Activated effector memory CD4-positive, alpha-beta T cell treated with anti-CD3 and anti-CD28 coated beads, Interleukin-2, amount 50 U/mL, for 16 hours (primary cell): ENCODE data around the gene ITGA2B.
A peak's percentile ranks its signal among the peaks of the same experiment; 100 is the strongest.
"Not testable (repeated sequence)": the region's sequence is repeated elsewhere in the genome, so short reads cannot be mapped to it uniquely, and the experiment has no call there.

Experiments
- DNase-seq: peaks from one replicate; pipeline ENCODE4 v3.0.0-alpha.2; 2020

Gene ITGA2B

DNA sequence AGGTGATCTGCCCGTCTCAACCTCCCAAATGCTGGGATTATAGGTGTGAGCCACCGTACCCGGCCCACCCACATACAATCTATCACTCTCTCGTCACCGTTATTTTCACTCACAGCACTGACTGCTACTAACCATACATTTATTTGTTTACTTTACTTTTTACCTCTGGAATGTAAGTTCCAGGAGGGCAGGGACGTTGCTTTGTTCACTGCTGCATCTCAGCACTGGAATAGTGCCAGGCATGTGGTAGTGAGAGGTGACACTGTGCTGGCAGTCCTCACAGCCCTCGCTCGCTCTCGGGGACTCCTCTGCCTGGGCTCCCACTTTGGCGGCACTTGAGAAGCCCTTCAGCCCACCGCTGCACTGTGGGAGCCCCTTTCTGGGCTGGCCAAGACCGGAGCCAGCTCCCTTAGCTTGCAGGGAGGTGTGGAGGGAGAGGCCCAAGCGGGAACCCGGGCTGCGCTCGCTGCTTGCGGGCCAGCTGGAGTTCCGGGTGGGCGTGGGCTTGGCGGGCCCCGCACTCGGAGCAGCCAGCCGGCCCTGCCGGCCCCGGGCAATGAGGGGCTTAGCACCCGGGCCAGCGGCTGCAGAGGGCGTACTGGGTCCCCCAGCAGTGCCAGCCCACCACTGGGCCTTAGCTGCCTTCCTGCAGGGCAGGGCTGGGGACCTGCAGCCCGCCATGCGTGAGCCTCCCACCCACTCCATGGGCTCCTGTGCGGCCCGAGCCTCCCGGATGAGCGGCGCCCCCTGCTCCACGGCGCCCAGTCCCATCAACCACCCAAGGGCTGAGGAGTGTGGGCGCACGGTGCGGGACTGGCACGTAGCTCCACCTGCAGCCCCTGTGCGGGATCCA is 20.8 kb downstream of the ITGA2B start:
- not testable (repeated sequence) for DNase-seq

DNA sequence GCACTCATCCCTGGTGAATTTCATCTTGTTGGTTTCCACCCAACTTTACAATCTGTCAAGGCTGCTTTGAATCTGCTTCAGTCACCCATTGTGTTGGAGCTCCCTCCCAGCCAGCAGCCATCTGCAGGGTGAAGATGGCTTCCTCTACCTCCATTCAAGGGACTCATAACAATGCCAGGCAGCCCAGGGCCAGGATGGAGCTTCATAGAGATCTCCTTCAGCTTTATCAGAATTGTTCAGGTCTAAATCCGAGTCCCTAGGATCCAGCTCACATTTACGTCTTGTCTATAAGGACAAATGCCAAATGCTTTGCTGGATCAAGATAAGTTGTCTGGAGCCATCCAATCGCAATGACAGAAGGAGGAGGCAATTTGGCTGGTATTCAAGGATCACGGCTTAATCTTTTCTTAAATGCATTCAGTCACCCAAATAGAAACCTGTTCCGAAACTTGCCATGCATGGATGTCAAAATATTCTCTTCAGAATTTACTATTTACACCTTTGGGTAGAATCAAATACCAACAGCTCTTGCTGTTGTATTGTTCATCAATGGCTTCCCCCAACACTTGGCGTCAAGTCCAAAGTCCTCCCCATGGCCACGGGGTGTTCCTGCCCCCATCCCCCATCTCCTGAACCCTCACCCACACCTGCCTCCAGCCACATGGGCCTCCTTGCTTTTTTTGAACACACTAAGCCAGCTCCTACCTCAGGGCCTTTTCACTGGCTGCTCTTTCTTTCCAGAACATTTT is 22.0 kb downstream of the ITGA2B start:
- no peak for DNase-seq

DNA sequence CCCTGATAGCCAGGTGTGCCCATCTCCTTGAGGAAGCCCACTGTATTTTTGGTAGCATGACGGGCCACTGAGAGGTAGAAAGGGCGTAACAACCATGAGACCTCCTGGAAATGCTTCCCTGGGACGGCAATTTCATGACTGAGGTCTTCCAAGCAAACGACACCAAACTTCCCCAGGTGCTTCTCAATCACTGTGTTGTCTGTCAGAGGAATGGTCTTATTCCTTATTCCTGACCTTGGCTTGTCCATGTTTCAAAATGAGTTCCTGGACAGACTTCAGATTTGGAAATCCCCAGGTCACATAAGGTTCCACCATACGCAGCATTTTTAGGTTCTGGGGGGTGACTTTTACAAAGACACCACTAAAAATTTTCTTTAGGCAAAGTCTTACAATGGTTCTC is 24.4 kb downstream of the ITGA2B start:
- DNase-seq, result not testable (repeated sequence)

GRCh38 chr17:44363613-44364159 is 25.8 kb downstream of the ITGA2B start, which contains the start of gene FAM171A2:
TSS of gene FAM171A2 (minus strand) at chr17:44363853. CDS start at chr17:44363714, 139 bp downstream.
- DNase-seq, result peak; percentile 87

DNA sequence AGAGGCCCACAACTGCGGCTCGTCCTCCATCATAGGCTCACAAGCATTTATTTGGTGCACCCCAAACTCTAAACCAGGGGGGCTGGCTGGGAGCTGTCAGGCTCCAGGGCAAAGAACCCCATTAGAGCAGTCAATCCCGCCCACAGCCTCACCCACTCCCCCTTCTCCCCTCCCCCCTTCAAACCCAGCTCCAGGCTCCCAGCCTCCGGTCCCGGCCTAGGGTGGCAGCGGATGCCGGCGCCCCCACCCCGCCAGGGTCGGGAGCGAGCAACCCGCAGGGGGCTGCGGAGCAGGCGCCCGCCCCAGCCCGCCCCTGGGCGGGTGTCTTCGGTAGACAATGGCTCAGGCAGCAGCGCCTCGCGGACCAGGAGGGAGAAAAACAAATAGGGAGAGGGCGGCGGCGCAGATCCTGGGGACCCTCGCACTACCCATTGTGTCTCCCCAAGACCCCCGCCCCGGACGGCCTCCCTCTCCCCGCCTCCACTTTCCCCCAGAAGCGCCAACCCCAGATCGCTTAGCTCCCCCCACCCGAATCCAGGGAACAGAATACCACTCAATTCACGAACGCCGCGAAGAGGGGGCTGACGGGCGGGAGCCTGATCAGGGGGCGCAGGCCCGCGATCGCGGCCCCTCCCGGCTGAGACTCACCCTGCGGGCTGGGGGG is 26.4 kb downstream of the ITGA2B start:
- DNase-seq, result no peak

- no peak for DNase-seq
Observed at GRCh38 chr17:44362459-44362948, 26.9 kb downstream of the ITGA2B start.

- DNase-seq, result no peak
Observed at GRCh38 chr17:44361292-44362260, 27.9 kb downstream of the ITGA2B start.

DNA sequence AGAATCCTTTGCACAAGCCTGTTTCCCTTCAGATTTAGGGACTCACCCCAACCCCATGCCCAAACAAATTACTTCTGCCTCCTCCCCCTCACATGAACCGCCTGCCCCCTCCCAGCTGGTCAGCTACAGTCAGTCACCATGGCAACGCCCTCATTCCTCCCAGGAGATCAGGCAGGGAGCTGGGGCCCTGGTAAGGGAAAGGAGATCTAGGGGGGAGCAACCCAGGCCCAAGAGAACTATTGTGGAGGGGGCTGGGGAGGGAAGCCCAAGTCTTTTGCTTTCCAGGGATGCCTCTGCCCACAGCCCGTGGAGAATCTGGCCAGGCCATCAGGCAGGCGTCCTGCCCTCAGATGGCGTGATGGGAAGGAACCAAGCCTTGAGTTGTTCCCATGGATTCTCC is 28.6 kb downstream of the ITGA2B start:
- DNase-seq, result no peak

DNA sequence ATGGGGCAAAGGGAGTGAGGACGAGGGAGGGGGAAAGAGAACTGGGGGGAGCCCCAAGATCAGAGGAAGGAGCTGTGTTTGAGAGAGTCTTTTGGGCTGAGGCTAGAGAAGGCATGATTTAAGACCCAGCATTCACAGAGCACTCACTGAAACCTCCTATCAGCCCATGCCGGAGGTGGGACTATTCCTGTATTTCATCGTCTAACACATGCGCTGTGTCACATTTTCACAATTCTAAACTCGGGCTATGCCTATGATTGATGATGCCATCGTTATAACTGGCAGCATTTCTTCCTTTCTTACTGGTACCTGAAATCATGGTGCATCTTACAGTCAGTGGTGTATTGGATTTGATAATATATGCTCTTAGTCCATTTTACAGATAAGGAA is 29.3 kb downstream of the ITGA2B start:
- DNase-seq, result no peak

- no peak for DNase-seq
Observed at GRCh38 chr17:44359458-44360143, 29.8 kb downstream of the ITGA2B start.

GRCh38 chr17:44359006-44359405 is 30.4 kb downstream of the ITGA2B start:
- DNase-seq, result no peak

DNA sequence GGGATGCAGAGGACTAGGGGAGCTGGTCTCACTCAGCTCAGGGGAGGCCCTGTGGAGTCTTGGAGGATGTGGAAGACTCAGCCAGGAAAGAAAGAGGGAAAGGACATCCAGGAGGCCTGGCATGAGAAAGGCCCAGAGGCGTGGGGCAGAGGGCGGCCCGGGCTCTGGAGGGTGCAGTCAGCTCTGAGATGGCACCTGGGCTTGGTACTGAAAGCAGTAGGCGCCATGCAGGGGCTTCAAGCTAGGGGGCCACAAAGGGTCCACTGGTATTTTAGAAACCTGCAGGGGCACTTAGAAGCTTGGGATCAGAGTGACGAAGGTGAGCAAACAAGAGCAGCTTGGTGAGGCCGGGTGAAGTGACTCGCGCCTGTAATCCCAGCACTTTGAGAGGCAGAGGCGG is 31.4 kb downstream of the ITGA2B start:
- no peak for DNase-seq

GRCh38 chr17:44356241-44356640 is 33.2 kb downstream of the ITGA2B start:
- no peak for DNase-seq

GRCh38 chr17:44355642-44356099 is 33.8 kb downstream of the ITGA2B start:
- DNase-seq, result no peak

- DNase-seq, result peak; percentile 86
Observed at GRCh38 chr17:44354582-44355561, 34.6 kb downstream of the ITGA2B start.

- peak; percentile 70 for DNase-seq
Observed at GRCh38 chr17:44353672-44354331, 35.6 kb downstream of the ITGA2B start.

- no peak for DNase-seq
Observed at GRCh38 chr17:44352828-44353671, 36.4 kb downstream of the ITGA2B start.
